ENCODE results near the gene RAB41. TPM values are rescaled to one million over a fixed set of nuclear protein-coding genes. Genes with fewer than 3 reads are reported as not detected.
"Not testable (repeated sequence)": the region's sequence is repeated elsewhere in the genome, so short reads cannot be mapped to it uniquely, and the experiment has no call there.

Gene RAB41
- total RNA-seq, 1 donor from 2014 or later = not detected

- Mint-ChIP-seq H3K4me1 (ENCODE audit: low read depth, unreplicated experiment) (no peaks in the 10 kb centered on the region), H3K27me3 (ENCODE audit: unreplicated experiment) (peaks cover 1% of the 10 kb centered on the region), H3K36me3 (ENCODE audit: unreplicated experiment) (no peaks in the 10 kb centered on the region), H3K9me3 (ENCODE audit: unreplicated experiment) (no peaks in the 10 kb centered on the region), H3K27ac (ENCODE audit: unreplicated experiment) (no peak overlapping the region), H3K4me3 (ENCODE audit: unreplicated experiment) (no peak overlapping the region)
- TF ChIP-seq, protein P1, sequence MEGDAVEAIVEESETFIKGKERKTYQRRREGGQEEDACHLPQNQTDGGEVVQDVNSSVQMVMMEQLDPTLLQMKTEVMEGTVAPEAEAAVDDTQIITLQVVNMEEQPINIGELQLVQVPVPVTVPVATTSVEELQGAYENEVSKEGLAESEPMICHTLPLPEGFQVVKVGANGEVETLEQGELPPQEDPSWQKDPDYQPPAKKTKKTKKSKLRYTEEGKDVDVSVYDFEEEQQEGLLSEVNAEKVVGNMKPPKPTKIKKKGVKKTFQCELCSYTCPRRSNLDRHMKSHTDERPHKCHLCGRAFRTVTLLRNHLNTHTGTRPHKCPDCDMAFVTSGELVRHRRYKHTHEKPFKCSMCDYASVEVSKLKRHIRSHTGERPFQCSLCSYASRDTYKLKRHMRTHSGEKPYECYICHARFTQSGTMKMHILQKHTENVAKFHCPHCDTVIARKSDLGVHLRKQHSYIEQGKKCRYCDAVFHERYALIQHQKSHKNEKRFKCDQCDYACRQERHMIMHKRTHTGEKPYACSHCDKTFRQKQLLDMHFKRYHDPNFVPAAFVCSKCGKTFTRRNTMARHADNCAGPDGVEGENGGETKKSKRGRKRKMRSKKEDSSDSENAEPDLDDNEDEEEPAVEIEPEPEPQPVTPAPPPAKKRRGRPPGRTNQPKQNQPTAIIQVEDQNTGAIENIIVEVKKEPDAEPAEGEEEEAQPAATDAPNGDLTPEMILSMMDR (IDR thresholded peaks at IDR 0.05; ENCODE audit: partially characterized antibody, unreplicated experiment) = no peak
- no peak for DNase-seq
Observed at GRCh38 chrX:70301716-70302115, 19.7 kb downstream of the RAB41 start.

GRCh38 chrX:70313503-70313902 lies 31.5 kb downstream of the RAB41 start:
- TF ChIP-seq, protein P1 (IDR thresholded peaks at IDR 0.05; ENCODE audit: partially characterized antibody, unreplicated experiment) = no peak
- Mint-ChIP-seq H3K4me1 (ENCODE audit: low read depth, unreplicated experiment) (no peaks in the 10 kb centered on the region), H3K36me3 (ENCODE audit: unreplicated experiment) (no peaks in the 10 kb centered on the region), H3K27ac (ENCODE audit: unreplicated experiment) (no peak overlapping the region), H3K4me3 (ENCODE audit: unreplicated experiment) (no peak overlapping the region), H3K27me3 (ENCODE audit: unreplicated experiment) (no peaks in the 10 kb centered on the region), H3K9me3 (ENCODE audit: unreplicated experiment) (no peaks in the 10 kb centered on the region)
- no peak for DNase-seq

GRCh38 chrX:70322784-70323183 lies 40.8 kb downstream of the RAB41 start:
- TF ChIP-seq, protein P1 (IDR thresholded peaks at IDR 0.05; ENCODE audit: partially characterized antibody, unreplicated experiment) = no peak
- no peaks in the 10 kb centered on the region for H3K4me1 Mint-ChIP-seq (ENCODE audit: low read depth, unreplicated experiment)
- no peak for DNase-seq

DNA sequence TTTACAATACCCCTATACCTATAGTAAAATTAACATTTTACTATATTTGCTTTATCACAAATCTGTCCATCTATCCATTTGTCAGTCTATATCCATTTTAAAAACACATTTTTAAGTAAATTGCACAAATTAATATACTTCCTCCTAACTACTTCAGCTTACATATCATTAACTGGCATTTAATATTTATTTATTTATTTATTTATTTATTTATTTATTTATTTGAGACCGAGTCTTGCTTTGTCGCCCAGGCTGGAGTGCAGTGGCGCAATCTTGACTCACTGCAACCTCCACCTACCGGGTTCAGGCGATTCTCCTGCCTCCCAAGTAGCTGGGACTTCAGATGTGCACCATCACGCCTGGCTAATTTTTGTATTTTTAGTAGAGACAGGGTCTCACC lies 41.7 kb downstream of the RAB41 start:
- H3K9me3 Mint-ChIP-seq (ENCODE audit: unreplicated experiment); H3K4me3 Mint-ChIP-seq (ENCODE audit: unreplicated experiment); H3K27ac Mint-ChIP-seq (ENCODE audit: unreplicated experiment); H3K4me1 Mint-ChIP-seq (ENCODE audit: low read depth, unreplicated experiment); H3K36me3 Mint-ChIP-seq (ENCODE audit: unreplicated experiment); H3K27me3 Mint-ChIP-seq (ENCODE audit: unreplicated experiment); DNase-seq: not testable (repeated sequence)

More at GRCh38 chrX:70322784-70323183, 40.8 kb downstream of the RAB41 start:
- Mint-ChIP-seq H3K36me3 (ENCODE audit: unreplicated experiment) (no peaks in the 10 kb centered on the region), H3K9me3 (ENCODE audit: unreplicated experiment) (no peaks in the 10 kb centered on the region), H3K4me3 (ENCODE audit: unreplicated experiment) (peak overlapping the region; percentile 4), H3K27ac (ENCODE audit: unreplicated experiment) (no peak overlapping the region), H3K27me3 (ENCODE audit: unreplicated experiment) (no peaks in the 10 kb centered on the region)

- Mint-ChIP-seq H3K27ac (ENCODE audit: unreplicated experiment) (no peak overlapping the region), H3K27me3 (ENCODE audit: unreplicated experiment) (no peaks in the 10 kb centered on the region), H3K4me1 (ENCODE audit: low read depth, unreplicated experiment) (no peaks in the 10 kb centered on the region), H3K36me3 (ENCODE audit: unreplicated experiment) (no peaks in the 10 kb centered on the region), H3K4me3 (ENCODE audit: unreplicated experiment) (no peak overlapping the region), H3K9me3 (ENCODE audit: unreplicated experiment) (no peaks in the 10 kb centered on the region)
- DNase-seq = no peak
- TF ChIP-seq, protein P1 (IDR thresholded peaks at IDR 0.05; ENCODE audit: partially characterized antibody, unreplicated experiment) = no peak
Observed at GRCh38 chrX:70324326-70324725, 42.4 kb downstream of the RAB41 start.

DNA sequence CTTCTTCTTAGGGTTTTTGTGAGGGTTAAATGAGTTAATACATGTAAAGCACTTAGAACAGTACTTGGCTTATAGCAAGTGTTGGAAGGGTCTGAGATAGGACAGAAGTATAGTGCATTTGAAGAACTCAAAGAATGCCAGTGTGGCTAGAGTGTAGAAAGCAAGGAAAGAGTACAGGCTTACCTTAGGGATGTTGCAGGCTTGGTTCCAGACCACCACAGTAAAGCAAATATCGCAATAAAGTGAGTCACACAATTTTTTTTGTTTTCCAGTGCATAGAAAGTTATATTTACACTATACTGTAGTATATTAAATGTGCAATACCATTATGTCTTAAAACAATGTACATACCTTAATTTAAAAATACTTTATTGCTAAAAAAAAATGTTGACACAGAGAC lies 49.2 kb downstream of the RAB41 start:
- Mint-ChIP-seq H3K27ac (ENCODE audit: unreplicated experiment) (no peak overlapping the region), H3K27me3 (ENCODE audit: unreplicated experiment) (no peaks in the 10 kb centered on the region), H3K36me3 (ENCODE audit: unreplicated experiment) (no peaks in the 10 kb centered on the region), H3K9me3 (ENCODE audit: unreplicated experiment) (no peaks in the 10 kb centered on the region), H3K4me3 (ENCODE audit: unreplicated experiment) (no peak overlapping the region), H3K4me1 (ENCODE audit: low read depth, unreplicated experiment) (no peaks in the 10 kb centered on the region)
- DNase-seq = no peak
- TF ChIP-seq, protein P1 (IDR thresholded peaks at IDR 0.05; ENCODE audit: partially characterized antibody, unreplicated experiment) = no peak
